HG02610 (cell line): ENCODE data around the gene BCL11A.
A peak's percentile ranks its signal among the peaks of the same experiment; 100 is the strongest.

Source experiments
- ATAC-seq: cut with Tn5 transposase; IDR thresholded peaks from one replicate; pipeline ENCODE4 v1.9.1; 2021; ENCODE audit warnings: mild to moderate bottlenecking, moderate library complexity; ENCODE audit not compliant: unreplicated experiment

Gene BCL11A

GRCh38 chr2:60529136-60529784 lies 24.2 kb downstream of the BCL11A start:
- ATAC-seq, result no peak

GRCh38 chr2:60528281-60529020 lies 25.0 kb downstream of the BCL11A start:
- no peak for ATAC-seq

DNA sequence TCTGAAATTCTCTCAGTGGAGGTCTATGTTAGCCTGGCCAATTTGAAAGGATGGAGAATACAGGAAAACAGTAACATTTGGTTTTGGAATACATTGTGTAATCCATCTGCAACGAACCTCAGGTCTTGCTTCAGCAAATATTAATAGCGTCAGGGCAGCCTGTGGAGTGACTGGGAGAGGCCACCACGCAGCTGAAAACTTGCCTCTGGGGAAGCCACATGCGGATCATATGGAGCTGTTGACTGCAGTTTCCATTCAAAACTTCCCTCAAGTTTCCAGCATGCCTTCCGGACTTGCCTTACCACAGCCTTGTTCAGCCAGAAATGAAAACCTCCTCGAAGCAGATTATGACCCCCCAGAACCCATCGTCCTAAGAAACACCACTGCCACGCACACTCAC lies 25.7 kb downstream of the BCL11A start:
- no peak for ATAC-seq

- ATAC-seq, result no peak
Observed at GRCh38 chr2:60526623-60527022, 26.8 kb downstream of the BCL11A start.

GRCh38 chr2:60525899-60526298 lies 27.6 kb downstream of the BCL11A start:
- no peak for ATAC-seq

GRCh38 chr2:60524874-60525273 lies 28.6 kb downstream of the BCL11A start:
- no peak for ATAC-seq

DNA sequence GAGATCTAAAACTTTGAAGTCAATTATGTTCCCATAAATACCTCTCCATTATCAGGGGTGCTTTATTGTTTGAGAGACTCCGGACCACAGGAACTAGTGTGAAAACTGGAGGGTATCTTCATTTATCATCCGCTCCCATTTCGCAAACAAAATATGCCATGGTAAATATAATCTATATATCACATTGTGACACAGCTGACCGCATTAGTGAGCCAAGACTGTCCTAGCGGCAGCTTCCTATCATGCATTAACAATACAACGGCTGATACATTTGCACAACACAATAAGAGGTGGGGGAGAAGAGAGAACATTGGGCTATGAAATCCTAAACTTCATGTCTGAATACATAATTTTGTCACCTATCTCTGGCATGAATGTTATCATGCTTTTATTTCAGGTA lies 29.5 kb downstream of the BCL11A start:
- no peak for ATAC-seq

GRCh38 chr2:60522462-60522861 lies 31.0 kb downstream of the BCL11A start:
- no peak for ATAC-seq

GRCh38 chr2:60521626-60522025 lies 31.8 kb downstream of the BCL11A start:
- ATAC-seq, result no peak

GRCh38 chr2:60520917-60521539 lies 32.4 kb downstream of the BCL11A start:
- no peak for ATAC-seq

GRCh38 chr2:60520151-60520876 lies 33.1 kb downstream of the BCL11A start:
- no peak for ATAC-seq

GRCh38 chr2:60519231-60519863 lies 34.1 kb downstream of the BCL11A start:
- ATAC-seq, result no peak

GRCh38 chr2:60518567-60518966 lies 34.9 kb downstream of the BCL11A start:
- ATAC-seq, result no peak

DNA sequence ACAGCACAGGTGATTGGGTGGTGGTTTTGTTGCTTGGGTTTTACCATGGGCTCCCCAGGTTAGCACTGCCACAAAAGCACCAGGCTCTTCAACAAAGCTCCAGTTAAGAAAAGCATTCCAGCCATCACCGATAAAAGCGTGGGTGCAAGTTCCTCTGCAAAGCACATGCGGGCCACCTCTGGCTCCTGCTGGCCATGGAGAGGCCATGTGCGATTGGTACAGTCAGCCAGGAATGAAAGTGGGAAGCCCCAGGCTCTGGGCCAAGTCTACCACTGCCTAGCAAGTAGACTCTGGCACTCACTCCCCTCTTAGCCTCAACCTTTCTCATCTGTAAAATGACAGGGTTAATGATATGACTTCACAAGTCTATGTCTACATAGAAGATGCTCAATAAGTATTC lies 36.0 kb downstream of the BCL11A start:
- ATAC-seq, result no peak

DNA sequence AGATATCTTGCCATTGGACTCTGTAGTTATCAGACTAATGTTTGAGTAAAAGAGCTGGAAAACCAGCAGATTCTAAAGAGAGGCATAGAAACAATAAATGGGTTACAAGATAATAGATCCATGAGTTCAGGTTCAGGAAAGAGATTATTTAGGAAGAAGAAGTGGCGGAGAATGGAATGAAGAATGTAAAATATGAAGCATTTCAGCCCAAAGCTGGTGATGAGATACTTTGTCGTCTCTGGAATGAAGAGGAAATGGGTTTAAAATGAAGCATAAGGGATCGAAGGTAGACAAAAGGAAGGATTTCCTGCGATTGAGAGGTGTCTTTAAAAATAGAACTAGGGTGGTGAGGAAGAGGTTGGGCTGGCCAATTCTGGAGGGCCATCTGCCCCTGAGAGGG lies 36.6 kb downstream of the BCL11A start:
- no peak for ATAC-seq

GRCh38 chr2:60516383-60516811 lies 37.1 kb downstream of the BCL11A start:
- ATAC-seq, result peak; percentile 0

DNA sequence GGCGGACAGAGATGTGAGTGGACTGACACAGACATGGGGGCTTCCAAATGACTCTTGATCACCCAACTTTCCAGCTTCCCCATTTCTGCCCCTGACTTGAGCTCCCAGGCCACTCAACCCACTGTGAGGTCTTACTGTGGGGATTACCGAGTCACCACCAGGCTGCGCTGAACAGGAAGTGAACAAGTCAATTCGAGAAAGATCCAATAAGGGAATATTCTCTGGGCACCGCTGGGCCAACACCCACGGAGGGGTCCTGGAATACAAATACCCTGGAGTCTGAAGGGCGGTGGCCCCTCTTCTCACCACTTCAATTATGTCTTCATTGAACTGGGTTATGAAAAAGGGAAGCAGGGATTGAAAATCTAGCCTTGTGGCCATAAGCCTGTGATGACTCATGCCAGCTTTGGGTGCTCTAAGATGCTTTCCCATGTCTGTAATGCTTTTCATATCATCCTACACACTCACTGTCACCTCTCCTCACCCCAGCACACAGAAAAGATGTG lies 37.7 kb downstream of the BCL11A start:
- peak; percentile 85 for ATAC-seq

DNA sequence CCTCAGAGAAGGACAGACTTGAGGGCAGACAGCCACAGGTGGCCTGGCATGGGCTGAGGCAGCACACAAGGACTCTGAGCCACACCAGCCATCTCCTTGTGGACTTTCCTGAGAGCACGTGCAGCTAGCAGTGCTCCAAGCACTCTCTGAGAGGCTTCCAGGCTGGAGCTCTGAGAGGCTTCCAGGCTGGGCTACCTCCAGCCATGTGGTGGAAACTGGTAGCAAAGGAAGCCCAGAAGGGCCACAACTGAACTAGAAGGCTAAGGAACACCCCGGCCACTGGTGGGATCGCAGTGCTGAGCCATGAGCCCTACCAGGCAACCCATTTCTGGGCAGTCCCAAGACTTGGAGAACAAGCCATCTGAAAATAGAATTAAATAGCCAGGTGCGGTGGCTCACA lies 39.5 kb downstream of the BCL11A start:
- ATAC-seq, result no peak

DNA sequence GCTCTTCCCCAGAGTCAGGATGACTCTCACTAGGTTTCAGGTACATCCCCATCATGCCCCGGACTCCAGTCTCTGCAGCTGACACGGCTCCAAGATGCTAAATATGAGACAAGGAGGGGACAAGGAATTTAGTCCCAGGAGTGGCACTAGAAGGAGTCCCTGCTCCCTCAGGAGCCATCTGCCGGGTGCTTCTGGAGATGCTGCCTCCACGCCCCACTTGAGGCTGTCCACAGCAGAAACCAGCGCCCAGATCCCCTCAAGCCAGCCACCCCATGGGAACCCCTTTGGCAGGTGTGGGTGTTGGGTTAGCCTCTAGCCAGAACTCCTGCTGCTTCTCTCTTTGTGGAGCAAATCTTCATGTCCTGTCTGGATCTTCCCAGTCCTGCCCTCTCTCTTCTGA lies 40.3 kb downstream of the BCL11A start:
- ATAC-seq, result no peak

DNA sequence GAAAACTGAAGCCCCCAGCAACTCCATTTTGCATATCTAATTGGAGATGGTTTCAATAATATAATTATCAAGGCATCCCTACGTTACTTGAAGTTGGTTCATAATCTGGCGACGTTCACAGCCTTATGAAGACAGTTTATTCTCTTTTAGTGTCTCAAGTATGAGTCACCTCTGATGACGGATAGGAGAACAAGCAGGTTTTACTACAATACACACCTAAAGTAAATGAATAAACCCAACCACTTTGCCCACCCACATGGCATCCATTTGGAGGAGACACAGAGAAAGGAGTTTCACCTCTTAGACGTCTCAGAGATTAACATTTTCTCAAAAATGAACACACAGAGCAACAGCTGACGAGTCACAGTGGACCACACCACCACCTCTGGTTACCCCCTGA lies 40.8 kb downstream of the BCL11A start:
- ATAC-seq, result no peak
